Activated CD8-positive, alpha-beta memory T cell treated with anti-CD3 and anti-CD28 coated beads for 24 hours (primary cell): ENCODE measurements around the gene FPR1.
A peak's percentile ranks its signal among the peaks of the same experiment; 100 is the strongest.

Experiments
- DNase-seq: peaks from one replicate; pipeline ENCODE4 v3.0.0-alpha.2; 2020

FPR1 gene

DNA sequence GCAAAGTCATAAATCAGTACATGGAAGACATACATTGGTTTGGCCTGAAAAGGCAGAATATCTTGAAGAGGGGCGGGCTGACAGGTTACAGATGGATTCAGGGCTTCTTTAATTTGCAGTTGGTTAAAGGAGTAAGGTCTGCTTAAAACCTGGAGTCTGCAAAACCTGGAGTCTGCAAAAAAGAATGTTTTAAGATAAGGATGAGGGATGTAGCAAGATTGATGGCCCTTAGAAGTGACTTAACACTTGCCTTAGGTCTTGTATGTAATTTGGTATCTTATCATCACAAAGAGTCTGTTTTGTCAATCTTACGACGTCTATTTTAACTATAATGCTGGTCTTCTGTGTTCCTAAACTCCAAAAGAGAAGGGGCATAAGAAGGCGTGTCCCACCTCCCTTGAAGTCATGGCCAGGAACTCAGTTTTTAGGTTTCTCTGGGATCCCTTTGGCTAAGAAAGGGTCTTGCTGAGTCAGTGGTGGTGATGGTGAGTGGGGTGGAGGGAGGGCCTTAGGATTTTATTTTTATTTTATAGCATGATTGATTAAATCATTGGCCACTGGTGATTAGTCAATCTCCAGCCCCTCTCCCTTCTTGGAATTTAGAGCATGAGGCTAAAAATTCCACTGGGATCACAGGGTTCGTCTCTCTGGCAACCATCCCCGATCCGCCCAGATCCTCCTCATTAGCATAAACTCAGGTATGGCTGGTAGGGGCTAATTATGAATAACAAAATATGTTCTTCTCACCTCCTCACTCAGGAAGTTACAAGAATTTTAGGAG, 17.7 kb downstream of the FPR1 start:
- no peak for DNase-seq

DNA sequence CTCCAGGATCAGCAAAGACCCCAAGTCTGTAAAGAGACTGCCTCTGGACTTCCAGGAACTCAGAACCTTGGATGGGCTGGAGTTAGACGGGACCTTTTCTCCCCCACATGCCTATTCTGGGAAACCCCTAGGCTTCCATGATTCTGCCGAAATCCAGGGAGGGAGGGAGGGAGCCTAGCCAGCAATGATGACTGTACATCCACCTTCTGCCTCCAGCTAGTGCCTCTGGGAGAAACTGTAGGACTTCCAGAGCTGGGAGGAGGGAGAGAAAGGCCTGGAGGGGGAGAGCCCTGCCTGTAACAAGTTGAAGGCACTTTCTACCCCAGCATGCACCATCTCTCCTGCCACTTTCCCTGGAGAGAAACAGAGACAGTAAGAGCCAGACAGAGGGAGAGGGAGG, 21.9 kb downstream of the FPR1 start:
- DNase-seq: no peak

DNA sequence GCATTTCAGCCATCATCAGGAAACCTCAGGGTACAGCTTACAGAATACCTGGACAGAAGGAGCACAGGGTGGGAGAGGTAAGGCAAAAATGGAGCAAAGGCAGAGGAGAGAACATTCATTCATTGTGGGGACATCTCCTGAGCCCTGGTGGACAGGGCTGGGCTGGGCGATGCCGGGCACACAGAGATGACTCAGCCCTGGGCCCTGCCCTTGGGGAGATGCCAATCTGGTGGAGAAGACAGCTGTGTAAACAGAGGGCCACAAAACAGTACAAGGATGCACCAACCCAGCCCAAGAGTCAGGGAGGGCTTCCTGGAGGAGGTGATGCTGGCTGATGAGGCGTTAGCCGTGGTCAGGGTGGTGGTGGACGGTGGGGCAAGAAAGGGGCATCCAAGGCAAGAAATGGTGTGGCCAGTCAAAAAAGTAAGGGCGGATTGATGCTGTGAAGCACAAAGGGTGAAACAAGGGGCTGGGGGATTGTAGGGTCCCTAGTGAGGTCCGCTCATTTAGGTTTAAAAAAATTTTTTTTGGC, 24.3 kb downstream of the FPR1 start:
- DNase-seq: no peak

DNA sequence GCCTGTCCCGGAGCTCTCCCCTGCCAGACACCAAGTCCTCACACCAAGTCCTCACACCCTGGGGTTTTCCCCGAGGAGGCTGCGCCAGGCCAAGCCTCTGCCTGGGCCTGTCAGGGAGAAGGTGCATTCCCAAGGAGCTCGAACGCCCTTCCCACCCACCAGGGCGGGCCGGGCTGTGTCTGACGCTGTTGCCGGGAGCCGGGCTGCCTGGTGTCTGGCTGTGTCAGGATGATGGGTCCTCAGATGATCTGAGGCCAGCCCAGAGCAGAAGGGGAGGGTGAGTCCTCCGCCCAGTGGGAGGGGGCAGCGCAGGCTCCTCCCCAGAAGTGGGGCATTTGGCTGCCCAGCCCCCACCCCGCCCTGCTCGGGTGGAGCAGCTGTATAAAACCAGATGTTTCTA, 25.6 kb downstream of the FPR1 start:
- no peak for DNase-seq

DNA sequence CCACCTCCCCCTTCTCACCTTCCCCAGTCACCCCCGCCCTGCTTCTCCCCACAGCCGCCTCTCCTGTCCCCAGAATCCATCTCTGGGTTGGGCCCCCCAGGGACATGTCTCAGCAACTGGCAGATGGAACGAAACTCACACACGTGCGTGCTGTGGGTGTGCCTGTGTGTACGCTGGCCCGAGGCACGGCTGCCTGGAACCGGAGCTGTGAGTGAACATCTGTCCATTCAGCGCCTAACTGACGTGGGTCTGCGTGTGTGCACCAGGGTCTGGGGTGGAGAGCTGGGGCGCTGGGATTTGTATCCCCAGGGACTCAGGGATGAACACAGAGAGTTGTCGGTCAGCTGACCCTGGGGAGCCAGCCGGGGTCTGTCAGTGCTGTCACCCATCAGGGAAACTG, 27.1 kb downstream of the FPR1 start:
- DNase-seq: no peak

DNA sequence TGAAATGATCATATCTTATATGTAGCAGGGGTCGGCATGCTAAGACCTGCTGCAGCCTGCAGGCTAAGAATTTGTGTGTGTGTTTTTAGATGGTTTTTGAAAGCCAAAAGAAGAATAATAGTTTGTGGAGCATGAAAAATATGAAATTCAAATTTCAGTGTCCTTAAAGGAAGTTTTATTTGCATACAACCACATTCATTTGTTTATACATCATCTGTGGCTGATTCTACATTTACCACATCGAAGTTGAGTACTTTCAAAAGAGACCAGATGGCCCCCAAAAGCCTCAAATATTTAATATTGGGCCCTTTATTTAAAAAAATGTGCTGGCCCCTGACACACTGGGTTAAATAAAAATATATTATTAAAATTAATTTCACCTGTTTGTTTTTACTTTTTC, 29.2 kb downstream of the FPR1 start:
- no peak for DNase-seq

DNA sequence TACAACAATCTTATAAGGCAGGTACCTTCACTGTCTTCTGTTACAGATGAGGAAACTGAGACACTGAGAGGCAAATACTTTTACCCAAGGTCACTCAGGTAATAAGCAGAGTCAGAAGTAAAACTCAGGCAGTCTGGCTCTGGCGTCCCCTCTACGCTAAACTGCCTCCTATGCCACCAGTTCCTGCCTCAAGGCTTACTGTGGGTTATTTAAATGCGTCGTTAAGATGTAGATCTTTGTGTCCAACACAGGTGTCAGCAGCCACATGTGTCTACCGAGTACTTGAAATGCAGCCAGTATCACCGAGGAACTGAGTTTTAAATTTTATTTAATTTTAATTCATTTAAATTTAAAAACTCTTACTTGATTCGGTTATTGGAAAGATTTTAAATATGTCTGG, 29.8 kb downstream of the FPR1 start:
- DNase-seq: no peak

DNA sequence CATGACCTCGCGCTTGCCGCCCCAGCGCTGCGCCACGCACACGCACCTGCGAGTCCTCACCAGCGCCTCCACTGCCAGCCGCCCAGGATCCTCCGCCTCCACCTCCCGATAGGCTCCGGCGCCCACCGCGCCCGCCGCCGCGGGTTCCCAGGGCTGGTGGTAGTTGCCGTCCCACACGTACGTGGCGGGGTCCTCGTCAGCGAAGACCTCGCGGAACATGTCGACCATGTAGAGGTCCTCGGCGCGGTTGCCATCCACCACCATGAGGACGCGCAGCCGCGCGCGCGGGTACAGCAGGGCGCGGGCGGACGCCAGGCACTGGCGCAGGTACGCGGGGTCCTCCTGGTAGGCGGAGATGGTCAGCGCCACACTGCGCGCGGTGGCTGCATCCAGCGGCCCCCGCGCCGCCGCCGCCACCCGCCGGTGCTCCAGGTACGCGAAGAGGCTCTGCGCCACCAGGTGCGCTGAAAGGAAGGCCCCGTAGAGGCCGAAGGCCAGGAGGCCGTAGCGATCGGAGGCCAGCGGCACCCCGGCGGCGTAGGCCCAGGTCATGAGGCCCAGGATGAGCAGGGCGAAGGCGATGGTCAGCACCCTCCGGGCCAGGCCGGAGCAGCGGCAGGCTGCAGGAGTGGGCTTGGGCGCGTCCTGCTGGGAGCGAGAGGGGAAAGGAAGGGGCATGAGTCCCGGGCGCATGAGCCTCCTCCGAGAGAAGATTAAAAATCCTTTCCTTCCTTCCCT, 32.3 kb downstream of the FPR1 start:
- no peak for DNase-seq

DNA sequence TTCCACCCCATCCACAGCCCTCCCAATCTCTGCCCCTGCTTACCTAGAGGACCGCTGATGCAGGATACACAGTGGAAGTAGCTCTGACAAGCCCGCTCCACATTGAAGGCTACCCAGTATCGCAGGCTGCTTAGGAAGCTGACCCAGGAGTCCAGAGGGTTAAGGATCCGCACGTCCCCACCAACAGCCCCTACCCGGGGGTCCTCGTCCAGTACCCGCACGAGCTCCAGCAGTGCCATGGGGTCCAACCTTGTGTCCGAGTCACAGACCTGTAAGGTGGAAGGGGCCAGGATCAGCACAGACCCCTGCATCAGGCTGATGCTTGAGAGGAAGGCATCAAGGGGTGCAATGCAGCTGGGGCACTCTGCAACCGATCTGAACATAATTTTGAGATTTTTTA, 34.8 kb downstream of the FPR1 start:
- no peak for DNase-seq

DNA sequence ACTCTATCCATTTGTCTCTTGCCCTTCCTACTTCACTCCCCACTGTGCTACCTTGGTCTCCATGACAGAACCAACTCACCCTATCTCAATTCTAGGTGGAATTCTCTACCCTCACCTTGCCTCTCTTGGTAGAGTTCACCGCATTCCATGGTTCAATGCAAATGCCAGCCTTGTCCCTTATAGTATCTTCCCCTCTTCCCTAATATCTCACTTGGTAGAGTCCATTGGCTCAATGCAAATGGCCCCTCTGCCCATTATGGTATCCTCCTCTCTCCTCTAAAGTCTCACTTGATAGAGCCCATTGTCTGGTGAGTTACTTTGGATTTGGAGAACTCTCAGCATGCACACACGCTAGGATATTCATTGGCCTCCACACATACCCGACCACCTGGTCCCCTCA, 35.8 kb downstream of the FPR1 start:
- no peak for DNase-seq

DNA sequence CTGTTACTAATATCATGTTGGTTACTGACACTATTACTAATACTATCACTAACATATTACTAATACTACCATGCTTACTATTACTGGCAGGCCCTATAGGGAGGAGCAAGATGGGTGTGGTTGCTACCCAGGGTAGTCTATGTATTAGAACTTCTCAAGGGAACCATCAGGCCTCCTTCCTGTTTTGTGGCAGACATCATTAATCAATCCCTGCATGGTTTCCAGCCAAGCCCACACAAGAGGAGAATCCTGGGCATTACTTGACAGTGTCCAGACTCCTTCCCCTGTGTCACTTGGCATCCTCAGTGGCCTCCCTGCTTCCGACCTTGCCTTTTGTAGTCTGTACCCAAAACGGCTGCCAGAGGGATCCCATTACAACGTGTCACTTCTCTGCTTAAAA, 36.8 kb downstream of the FPR1 start:
- DNase-seq: no peak

DNA sequence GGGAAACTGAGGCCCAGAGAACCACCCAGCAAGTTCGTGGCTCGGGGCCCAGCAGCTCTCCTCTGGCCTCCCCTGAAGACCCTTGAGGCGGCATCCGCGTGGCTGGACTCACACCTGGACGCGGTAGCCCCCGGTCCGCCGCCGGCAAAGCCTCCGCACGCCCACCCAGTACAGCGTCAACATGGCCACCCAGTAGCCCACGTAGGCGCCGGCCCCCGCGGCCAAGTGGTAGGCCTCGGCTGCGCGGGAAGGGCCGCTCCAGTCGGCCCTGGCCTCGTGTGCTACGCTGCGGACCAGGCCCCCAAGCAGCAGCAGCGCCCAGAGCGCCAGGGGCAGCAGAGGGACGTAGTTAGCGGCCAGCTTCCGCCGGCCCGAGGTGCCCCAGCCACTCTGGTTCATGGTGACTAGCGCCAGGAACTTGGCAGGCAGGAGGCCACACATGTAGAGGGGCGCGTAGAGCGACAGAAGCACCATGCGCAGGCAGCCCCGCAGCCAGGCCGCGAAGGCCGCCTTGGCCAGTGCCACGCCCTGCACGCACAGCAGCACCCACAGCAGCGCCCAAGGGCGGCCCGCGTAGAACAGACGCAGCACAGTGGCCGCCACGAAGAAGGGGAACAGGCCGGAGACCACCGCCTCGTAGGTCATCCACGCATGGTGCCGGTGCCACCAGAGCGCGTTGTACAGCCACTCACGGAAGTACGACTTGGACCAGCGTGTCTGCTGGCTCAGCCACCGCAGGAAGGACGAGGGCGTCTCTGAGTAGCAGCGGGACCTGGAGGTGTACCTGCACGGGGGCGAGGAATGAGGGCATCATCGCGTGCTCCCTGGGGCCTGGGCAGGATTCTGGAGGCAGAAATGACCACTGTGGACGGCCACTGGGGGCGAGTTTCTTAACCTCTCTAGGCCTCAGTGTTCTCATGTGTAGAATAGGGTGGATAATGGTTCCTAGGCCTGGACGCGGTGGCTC, 38.1 kb downstream of the FPR1 start:
- no peak for DNase-seq

DNA sequence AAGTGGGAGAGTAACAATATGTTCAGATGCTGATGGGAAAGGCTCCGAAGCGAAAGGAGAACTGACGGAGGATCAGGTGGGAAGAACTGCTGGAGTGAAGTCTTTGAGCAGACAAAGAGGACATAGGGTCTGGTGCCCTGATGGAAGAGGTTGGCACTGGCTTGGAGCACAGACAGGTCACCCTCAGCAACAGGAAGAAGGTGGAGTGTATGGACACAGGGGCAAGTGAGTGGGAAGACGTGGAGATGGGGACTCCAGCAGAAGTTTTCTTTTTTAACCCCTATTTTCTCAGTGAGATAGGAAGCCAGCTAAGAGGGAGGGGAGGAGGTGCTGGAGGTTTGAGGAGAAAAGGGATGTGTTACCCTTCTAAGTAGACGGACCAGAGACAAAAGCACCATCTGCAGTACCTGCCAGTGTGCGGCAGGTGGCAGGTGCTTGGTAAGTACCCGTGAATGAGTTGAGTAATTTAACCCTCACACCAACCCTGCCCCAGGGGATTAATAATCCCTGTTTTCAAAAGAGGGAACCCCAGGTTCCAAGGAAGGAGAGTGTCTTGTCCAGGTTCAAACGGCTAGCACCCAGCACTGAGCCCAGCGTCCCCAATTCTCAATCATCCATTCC, 39.1 kb downstream of the FPR1 start:
- no peak for DNase-seq

DNA sequence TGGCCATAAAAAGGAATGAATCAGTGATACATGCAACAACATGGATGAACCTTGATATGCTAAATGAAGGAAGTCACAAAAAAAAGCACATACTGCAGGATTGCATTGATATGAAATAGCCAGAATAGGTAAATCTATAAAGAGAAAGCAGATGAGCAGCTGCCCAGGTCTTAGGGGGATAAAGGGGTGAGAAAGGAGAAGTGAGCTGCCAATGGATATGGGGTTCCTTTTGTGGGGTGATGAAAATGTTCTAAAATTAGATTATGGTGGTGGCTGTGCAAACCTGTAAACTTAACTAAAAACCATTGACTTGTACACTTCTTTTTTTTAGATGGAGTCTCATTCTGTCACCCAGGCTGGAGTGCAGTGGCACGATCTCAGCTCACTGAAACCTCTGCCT, 40.0 kb downstream of the FPR1 start:
- DNase-seq: no peak

DNA sequence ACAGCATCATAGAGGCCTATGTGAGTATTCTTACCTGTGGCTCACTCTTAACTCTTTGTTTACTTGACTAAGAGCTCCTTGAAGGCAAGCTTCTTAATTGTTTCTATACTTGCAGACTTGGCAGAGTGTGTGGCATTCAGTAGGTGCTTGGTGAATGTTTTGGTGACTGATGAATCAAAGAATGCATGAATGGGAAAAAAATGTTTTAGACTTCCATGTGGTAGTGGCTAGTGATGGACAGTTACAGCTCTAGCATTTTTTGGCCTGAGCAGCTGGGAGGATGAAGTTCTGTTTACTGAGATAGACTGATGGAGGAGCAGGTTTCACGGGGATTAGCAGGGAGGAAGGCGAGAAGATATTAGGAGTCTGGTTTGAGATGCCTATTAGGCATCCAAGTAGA, 41.5 kb downstream of the FPR1 start:
- no peak for DNase-seq

DNA sequence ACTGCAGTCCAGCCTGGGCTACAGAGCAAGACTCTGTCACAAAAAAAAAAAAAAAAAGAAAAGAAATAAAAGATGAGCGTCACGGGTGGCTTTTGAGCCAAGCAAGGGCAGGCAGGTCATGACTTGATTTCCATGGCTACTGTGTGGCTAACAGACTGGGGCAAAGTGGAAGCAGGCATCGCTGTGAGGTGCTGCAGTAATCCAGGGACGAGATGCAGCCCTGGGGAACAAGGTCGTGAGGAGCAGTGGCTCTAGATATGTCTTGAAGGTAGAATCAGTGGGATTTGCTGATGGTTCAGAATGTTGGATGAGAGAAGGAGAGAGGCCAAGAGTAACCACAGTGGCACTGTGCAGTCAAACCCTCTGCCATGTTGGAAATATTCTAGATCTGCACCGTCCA, 42.1 kb downstream of the FPR1 start:
- DNase-seq: no peak

DNA sequence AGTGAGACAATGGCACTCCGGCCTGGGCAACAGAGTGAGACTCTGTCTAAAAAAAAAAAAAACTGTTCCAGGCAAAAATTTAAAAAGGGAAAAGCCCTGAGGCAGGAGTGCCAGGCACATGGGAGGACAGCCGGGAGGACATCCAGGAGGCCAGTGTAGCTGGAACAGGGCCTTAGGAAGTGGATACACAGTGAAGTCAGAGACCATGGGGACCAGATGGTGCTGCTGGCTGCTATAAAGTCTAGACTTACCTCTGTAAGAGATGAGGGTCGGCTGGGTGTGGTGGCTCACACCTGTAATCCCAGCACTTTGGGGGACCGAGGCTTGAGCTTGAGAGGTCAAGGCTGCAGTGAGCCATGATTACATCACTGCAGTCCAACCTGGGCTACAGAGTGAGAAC, 42.9 kb downstream of the FPR1 start:
- DNase-seq: no peak

DNA sequence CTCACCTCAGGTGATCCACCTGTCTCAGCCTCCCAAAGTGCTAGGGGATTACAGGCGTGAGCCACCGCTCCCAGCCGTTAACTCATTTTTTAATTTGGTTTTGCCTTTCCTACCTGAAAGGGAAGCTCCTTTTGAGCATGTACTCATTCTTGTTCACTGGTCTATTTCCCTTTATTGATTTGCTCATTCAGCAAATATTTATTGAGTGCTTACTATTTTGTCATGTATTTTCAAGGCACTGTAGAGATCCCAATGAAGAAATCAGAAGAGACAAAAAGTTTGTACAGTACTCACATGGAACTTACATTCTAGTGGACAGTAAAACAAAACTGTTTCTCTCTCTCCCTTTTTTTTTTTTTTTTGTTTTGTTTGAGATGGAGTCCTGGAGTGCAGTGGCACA, 44.8 kb downstream of the FPR1 start:
- no peak for DNase-seq

DNA sequence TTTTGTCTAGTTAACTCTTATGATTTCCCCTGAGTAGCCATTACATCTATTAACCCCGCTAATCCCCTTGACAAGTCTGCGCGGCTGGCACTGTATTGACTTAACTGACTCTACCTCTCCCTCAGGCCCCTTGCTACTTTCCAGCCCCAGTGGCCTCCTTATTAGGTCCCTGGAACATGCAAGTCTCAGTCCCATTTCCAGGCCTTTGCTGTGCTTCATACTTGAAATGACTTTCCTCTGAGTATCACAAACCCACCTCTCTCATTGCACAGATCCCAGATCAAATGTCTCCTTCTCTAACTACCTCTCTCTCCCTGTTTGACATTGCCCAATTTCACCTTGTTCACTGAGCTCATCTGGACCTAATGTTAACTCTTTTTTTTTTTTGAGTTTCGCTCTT, 45.4 kb downstream of the FPR1 start:
- no peak for DNase-seq

DNA sequence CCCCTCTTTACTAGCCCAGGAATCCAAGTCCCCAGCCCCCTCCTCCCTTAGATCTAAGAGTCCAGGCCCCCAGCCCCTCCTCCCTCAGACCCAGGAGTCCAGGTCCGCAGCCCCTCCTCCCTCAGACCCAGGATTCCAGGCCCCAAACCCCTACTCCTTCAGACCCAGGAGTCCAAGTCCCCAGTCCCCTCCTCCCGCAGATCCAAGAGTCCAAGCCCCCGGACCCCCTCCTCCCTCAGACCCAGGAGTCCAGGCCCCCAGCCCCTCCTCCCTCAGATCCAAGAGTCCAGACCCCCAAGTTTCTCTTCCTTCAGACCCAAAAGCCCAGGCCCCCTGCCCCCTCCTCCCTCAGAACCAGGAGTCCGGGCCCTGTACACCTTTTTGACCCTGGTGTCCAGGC, 47.1 kb downstream of the FPR1 start:
- DNase-seq: no peak

DNA sequence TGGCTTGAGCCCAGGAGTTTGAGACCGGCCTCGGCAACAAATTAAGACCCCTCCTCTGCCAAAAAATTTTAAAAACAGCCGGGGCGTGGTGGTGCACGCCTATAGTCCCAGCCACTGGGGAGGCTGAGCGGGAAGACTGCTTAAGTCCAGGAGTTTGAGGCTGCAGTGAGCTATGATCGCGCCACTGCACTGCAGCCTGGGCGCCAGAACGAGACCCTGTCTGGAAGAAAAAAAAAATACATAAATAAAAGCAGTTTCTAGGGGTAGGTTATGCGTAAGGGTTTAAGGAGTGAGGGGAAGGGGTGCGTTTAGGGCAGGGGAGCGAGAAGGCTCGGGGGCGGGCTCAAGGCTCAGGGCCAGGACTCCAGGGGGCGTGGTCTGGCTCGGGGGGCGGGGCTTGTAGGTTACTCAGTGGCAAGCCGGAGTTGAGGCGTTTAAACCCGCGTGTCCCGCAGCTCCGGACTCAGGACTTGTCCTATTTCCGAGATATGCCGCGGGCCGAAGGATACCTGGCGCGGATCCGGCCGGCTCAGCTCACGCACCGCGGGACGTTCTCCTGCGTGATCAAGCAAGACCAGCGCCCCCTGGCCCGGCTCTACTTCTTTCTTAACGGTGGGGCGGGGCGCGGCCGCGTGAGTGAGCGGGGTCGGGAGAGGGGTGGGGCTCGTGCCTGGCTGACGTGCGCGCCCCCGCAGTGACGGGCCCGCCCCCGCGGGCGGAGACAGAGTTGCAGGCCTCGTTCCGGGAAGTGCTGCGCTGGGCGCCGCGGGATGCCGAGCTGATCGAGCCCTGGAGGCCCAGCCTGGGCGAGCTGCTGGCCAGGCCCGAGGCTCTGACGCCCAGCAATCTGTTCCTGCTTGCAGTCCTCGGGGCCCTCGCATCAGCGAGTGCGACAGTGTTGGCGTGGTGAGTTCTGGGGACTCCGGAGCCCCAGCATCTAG, 47.8 kb downstream of the FPR1 start:
- DNase-seq: peak; percentile 99
